Measurements from ENCODE around the gene RCAN2. TPM values are rescaled to one million over a fixed set of nuclear protein-coding genes. Genes with fewer than 3 reads are reported as not detected.

The RCAN2 gene
- total and polyA plus RNA-seq, 2 donors (not counting 3 experiments of a cell fraction or from before 2014, with no cell fraction given): 0.07 to 0.33 TPM

GRCh38 chr6:46381579-46381978 is 109.7 kb downstream of the RCAN2 start:
- Histone ChIP-seq H3K9me3 (replicated peaks; ENCODE audit: control insufficient read depth, insufficient read depth, low read length) (no peaks in the 10 kb centered on the region), H3K27ac (ENCODE audit: insufficient read depth, low read depth, low read length) (no peak overlapping the region), H3K9ac (replicated peaks; ENCODE audit: extremely low read depth, insufficient read depth, low read length) (no peak overlapping the region), H3K4me3 (replicated peaks in 1 of 3; ENCODE audit: insufficient read depth in 1 of 3, low read depth in 1 of 3, low read length in 3 of 3) (no peak overlapping the region), H2AFZ (ENCODE audit: low read depth, low read length) (no peak overlapping the region), H4K20me1 (replicated peaks; ENCODE audit: control insufficient read depth, extremely low read depth, insufficient read depth, low read length) (no peaks in the 10 kb centered on the region), H3K79me2 (ENCODE audit: control insufficient read depth, insufficient read depth, low read length) (no peaks in the 10 kb centered on the region), H3K9me1 (replicated peaks; ENCODE audit: control insufficient read depth, extremely low read depth, insufficient read depth, low read length) (no peaks in the 10 kb centered on the region), H3K27me3 (ENCODE audit: control insufficient read depth in 2 of 2, insufficient read depth in 2 of 2, low read length in 2 of 2) (peaks cover 0 to 7% of the 10 kb centered on the region in 2 experiments), H3K4me1 (ENCODE audit: control insufficient read depth, extremely low read depth, insufficient read depth, low read length) (no peaks in the 10 kb centered on the region), H3K4me2 (ENCODE audit: insufficient read depth, low read length) (no peak overlapping the region), H3K36me3 (ENCODE audit: control insufficient read depth in 2 of 2, extremely low read depth in 1 of 2, insufficient read depth in 2 of 2, low read length in 2 of 2) (no peaks in the 10 kb centered on the region)
- FAIRE-seq (no peak), DNase-seq (ENCODE audit: low read depth, low spot score) (no peak)
- BruUV-seq (replicated peaks): no TSS peak
- no peak for TF ChIP-seq JUN (IDR thresholded peaks at IDR 0.05; ENCODE audit: borderline replicate concordance, insufficient read depth, insufficient read length, low read depth)
- TF ChIP-seq MAX (IDR thresholded peaks at IDR 0.05; ENCODE audit: insufficient read depth, insufficient read length): no peak
- no peak for TF ChIP-seq EZH2 (IDR thresholded peaks at IDR 0.05; ENCODE audit: borderline replicate concordance, low read depth, low read length, severe bottlenecking)
- intact Hi-C loops (cut with micrococcal nuclease): no loop called here
- POLR2A ChIA-PET: no interaction called here
- CTCF ChIA-PET: interaction anchor here (0.9 to 1.8 kb wide), 3 partner anchors 14 to 91 kb away, joined by 3 to 4 read pairs (median 3); no protein-coding TSS in a partner anchor
- dilution Hi-C loops (cut with MboI; ENCODE audit: extremely low pct_ligation_motif_present, low sequenced_read_pairs): no loop called here

- intact Hi-C loops (cut with micrococcal nuclease) (no loop called here), dilution Hi-C loops (cut with MboI; ENCODE audit: extremely low pct_ligation_motif_present, low sequenced_read_pairs) (no loop called here)
These were observed 110.2 kb downstream of the RCAN2 start for GRCh38 chr6:46381057-46381456.

More at GRCh38 chr6:46381057-46381456, 110.2 kb downstream of the RCAN2 start:
- FAIRE-seq: no peak
- Histone ChIP-seq H3K36me3 (ENCODE audit: control insufficient read depth in 2 of 2, extremely low read depth in 1 of 2, insufficient read depth in 2 of 2, low read length in 2 of 2) (no peaks in the 10 kb centered on the region), H3K27me3 (ENCODE audit: control insufficient read depth in 2 of 2, insufficient read depth in 2 of 2, low read length in 2 of 2) (peaks cover 0 to 7% of the 10 kb centered on the region in 2 experiments), H3K9ac (replicated peaks; ENCODE audit: extremely low read depth, insufficient read depth, low read length) (no peak overlapping the region), H3K79me2 (ENCODE audit: control insufficient read depth, insufficient read depth, low read length) (no peaks in the 10 kb centered on the region), H4K20me1 (replicated peaks; ENCODE audit: control insufficient read depth, extremely low read depth, insufficient read depth, low read length) (no peaks in the 10 kb centered on the region), H3K27ac (ENCODE audit: insufficient read depth, low read depth, low read length) (no peak overlapping the region), H2AFZ (ENCODE audit: low read depth, low read length) (no peak overlapping the region), H3K4me2 (ENCODE audit: insufficient read depth, low read length) (no peak overlapping the region), H3K4me1 (ENCODE audit: control insufficient read depth, extremely low read depth, insufficient read depth, low read length) (no peaks in the 10 kb centered on the region), H3K4me3 (replicated peaks in 1 of 3; ENCODE audit: insufficient read depth in 1 of 3, low read depth in 1 of 3, low read length in 3 of 3) (no peak overlapping the region), H3K9me1 (replicated peaks; ENCODE audit: control insufficient read depth, extremely low read depth, insufficient read depth, low read length) (no peaks in the 10 kb centered on the region), H3K9me3 (replicated peaks; ENCODE audit: control insufficient read depth, insufficient read depth, low read length) (no peaks in the 10 kb centered on the region)
- TF ChIP-seq FOS (IDR thresholded peaks at IDR 0.05; ENCODE audit: borderline replicate concordance, insufficient read depth, low read length) (no peak), CTCF (IDR thresholded peaks at IDR 0.05; ENCODE audit: extremely low read depth in 1 of 2, insufficient read depth in 1 of 2, low read depth in 1 of 2, low read length in 2 of 2) (no peak), JUN (IDR thresholded peaks at IDR 0.05; ENCODE audit: borderline replicate concordance, insufficient read depth, insufficient read length, low read depth) (no peak), MAX (IDR thresholded peaks at IDR 0.05; ENCODE audit: insufficient read depth, insufficient read length) (no peak), POLR2AphosphoS5 (IDR thresholded peaks at IDR 0.05; ENCODE audit: insufficient read depth, low read depth, low read length) (no peak), EZH2 (IDR thresholded peaks at IDR 0.05; ENCODE audit: borderline replicate concordance, low read depth, low read length, severe bottlenecking) (no peak), POLR2A (IDR thresholded peaks at IDR 0.05; ENCODE audit: low read depth, low read length) (no peak), MYC (IDR thresholded peaks at IDR 0.05; ENCODE audit: low read depth, low read length) (no peak), GATA2 (IDR thresholded peaks at IDR 0.05; ENCODE audit: insufficient read depth, insufficient read length, low read depth, low read length) (no peak)
- ChIA-PET CTCF (interaction anchor here (1.8 kb wide), 1 partner anchor 29 kb away, joined by 4 read pairs; no protein-coding TSS in a partner anchor), POLR2A (no interaction called here)
- no TSS peak for BruUV-seq (replicated peaks)
- no peak for DNase-seq (ENCODE audit: low read depth, low spot score)
